ACC112 (cell line): ENCODE measurements around the gene HOXC10.

Experiments used
- H2AFZ ChIP-seq: fragments of 200-600 bp; sonication (generic); one replicate; pipeline ENCODE4 v1.6.0; 2017; ENCODE audit warnings: antibody characterized with exemption, low read length; ENCODE audit not compliant: unreplicated experiment
- H3K27ac ChIP-seq: fragments of 200-600 bp; sonication (generic); 2 replicates; pipeline ENCODE4 v1.5.1; 2014; ENCODE audit warnings: low read depth, mild to moderate bottlenecking, antibody characterized with exemption, low read length, moderate library complexity
- H3K27me3 ChIP-seq: fragments of 200-600 bp; sonication (generic); 2 replicates; pipeline ENCODE4 v1.6.1; 2014; ENCODE audit warnings: mild to moderate bottlenecking, antibody characterized with exemption, low read length, moderate library complexity, mixed read lengths; ENCODE audit not compliant: insufficient read depth
- H3K36me3 ChIP-seq: fragments of 200-600 bp; sonication (generic); 2 replicates; pipeline ENCODE4 v1.6.1; 2016; ENCODE audit warnings: mild to moderate bottlenecking, antibody characterized with exemption, low read length, moderate library complexity, mixed read lengths; ENCODE audit not compliant: insufficient read depth
- H3K4me1 ChIP-seq: fragments of 200-600 bp; sonication (generic); one replicate; pipeline ENCODE4 v1.6.1; 2016; ENCODE audit warnings: low read length, mixed read lengths; ENCODE audit not compliant: insufficient read depth, unreplicated experiment, control insufficient read depth
- H3K4me3 ChIP-seq: fragments of 200-600 bp; sonication (generic); 2 replicates; pipeline ENCODE4 v1.5.1; 2014; ENCODE audit warnings: mild to moderate bottlenecking, low read depth, low read length
- H3K79me2 ChIP-seq: fragments of 200-600 bp; sonication (generic); one replicate; pipeline ENCODE4 v1.6.0; 2016; ENCODE audit warnings: low read length; ENCODE audit not compliant: control insufficient read depth, unreplicated experiment, insufficient read depth

HOXC10 gene

DNA sequence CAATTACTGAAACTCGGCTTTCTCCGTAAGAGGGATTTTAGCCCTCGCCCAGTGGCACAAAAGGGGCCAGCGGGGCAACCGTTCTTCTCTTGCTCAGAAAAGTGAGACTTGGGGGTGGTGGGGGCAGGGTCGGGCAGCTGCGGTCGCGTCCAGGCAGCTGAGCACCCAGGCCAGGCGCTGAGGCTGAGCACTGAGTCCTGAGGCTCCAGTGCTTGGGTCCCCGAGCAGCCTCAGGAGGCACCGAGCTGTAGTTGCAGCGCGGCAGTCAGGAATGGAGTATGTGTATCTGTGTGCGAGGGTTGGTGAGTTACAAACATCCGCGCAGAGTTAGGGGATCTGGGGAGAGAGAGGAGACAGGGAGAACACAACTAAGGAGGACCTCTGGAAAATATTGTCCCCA is 39.2 kb downstream of the HOXC10 start:
- Histone ChIP-seq H3K27ac (no peak overlapping the region), H3K4me1 (peaks cover 3% of the 10 kb centered on the region), H3K27me3 (no peaks in the 10 kb centered on the region), H2AFZ (no peak overlapping the region), H3K36me3 (no peaks in the 10 kb centered on the region), H3K79me2 (no peaks in the 10 kb centered on the region), H3K4me3 (no peak overlapping the region)

DNA sequence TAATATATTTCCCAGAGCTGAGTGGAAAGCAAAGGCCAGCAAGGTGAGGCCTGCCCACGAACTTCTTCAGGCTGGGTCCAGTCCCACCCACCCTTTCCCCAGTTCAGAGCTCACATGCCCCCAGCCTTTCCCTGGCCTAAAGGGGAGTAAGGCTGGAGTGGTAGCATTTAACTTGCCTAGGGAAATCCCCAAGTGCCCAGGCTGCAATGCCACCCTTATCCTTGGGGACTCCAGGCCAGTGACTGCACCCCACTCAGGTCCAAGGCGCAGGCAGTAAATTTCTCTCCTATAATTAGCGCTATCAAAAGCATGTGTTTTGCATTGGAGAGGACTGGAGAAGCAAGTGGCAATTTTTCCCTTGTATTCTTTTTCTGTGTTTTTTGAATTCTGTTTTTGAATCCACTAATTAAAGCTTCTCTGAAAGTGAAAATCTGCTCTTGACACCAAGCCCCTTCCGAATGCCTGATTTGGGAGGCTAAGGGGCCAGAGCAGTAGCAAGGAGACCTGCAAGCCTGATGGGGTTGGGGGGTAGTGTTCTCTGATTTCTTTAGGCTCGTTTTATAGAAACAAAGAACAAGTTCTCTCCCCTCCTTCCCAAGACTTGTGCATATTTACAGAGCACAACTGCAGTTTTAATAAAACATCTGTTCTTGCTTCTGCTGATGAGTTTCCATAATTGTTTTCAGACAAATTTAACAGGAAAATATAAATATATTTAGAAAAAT is 39.8 kb downstream of the HOXC10 start:
- no peaks in the 10 kb centered on the region for H3K36me3 ChIP-seq
- H3K79me2 ChIP-seq = no peaks in the 10 kb centered on the region
- no peak overlapping the region for H2AFZ ChIP-seq
- H3K27ac ChIP-seq = no peak overlapping the region
- H3K4me1 ChIP-seq = peaks cover 3% of the 10 kb centered on the region
- H3K27me3 ChIP-seq = no peaks in the 10 kb centered on the region
- H3K4me3 ChIP-seq = no peak overlapping the region

DNA sequence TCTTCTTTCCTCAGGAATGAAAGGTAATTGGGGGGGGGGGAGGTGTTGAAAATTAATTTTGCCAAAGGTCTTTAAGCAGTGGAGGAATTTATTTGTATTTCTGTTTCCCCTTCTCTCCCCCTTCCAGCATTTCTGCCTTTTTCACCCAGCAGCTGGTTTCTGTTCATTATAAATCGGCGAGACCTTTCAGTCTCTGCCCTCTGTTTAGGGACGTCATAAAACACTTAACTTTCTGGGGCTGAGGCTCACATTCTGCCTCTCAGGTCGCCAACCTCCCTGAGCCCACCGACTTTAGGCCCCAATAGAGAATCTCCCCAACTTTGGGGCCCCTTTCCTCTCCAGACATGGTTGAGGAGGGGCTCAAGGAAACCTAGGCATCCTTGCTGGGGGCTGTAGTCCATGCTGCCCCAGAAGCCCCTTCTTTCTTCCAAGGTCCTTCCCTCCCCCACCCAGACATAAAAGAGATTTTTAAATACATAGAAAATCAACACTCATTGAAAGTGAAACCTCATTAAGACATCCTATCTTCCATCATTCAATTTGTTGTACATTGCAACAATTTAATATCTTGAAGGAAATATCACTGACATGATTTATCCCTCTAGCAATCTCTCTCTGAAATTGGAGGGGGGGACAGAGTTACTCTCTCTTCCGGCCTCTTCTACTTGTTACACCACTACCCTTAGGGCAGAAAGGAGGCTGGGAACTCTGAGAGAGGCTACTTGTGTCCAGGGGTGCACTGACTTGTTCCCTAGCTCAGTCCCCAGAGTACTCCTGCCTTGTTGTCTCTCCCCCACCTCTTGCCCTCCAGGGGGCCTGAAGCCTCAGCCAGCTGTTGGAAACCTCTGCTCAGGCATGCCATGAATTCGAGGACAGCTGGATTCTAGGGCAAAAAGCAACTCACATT is 40.8 kb downstream of the HOXC10 start:
- Histone ChIP-seq H3K27ac (no peak overlapping the region), H2AFZ (no peak overlapping the region), H3K27me3 (no peaks in the 10 kb centered on the region), H3K79me2 (no peaks in the 10 kb centered on the region), H3K4me3 (no peak overlapping the region), H3K36me3 (no peaks in the 10 kb centered on the region), H3K4me1 (peaks cover 4% of the 10 kb centered on the region)

DNA sequence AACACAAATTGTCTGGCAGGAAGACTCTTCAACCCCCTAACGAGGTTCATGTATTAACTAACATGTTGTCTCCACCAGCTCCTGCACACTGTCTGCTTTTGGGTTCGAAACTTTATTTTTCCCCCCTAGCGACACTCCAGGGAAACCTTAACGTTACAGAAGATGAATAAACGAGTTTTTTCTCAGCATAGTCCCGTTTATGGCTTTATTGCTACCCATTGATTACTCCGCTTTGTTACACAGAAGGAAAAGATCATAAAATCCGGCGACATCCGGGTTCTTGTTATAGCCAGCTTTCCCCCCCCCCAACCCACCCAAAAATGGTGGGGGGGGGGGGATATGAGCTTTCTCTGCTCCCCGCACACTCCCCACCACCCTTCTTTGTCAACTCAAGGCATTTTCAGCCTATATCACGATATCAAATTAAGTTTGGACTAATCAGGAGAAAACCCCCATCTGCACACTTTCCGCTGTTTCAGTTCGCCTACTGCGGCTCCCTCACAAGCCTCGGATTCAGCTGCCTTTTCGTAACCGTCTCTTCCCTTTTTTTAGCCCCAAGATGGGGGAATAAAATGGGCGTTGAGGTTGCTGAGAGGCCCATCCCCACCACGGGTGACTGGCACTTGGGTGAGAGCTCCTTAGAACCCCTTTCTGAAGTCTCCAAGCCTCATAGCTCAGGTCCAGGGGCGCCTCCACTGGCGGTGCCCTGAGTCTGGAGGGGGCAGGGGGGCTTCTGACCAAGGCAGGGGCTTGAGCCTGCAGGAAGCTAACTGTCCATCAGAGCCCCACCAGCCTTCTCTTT is 41.9 kb downstream of the HOXC10 start:
- H3K36me3 ChIP-seq = no peaks in the 10 kb centered on the region
- no peaks in the 10 kb centered on the region for H3K79me2 ChIP-seq
- H3K4me1 ChIP-seq = peaks cover 11% of the 10 kb centered on the region
- no peak overlapping the region for H2AFZ ChIP-seq
- no peaks in the 10 kb centered on the region for H3K27me3 ChIP-seq
- H3K27ac ChIP-seq = no peak overlapping the region
- no peak overlapping the region for H3K4me3 ChIP-seq

DNA sequence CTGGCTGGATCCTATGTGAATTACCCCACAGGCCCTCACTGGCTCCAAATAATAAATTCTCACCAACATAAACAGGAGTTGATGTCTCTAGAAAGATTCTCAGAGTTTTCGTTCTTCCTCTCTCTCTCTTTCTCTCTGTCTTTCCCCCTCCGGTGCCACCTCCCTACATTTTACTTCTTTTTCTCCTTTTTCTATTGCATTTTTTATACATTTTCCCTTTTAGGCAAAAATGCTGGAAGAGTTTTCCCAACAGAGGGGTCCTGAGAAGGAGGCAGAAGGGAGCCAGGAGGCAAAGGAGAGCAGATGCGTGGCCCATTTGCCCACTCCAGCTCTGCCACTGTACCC is 42.5 kb downstream of the HOXC10 start:
- no peak overlapping the region for H3K27ac ChIP-seq
- no peaks in the 10 kb centered on the region for H3K79me2 ChIP-seq
- no peak overlapping the region for H3K4me3 ChIP-seq
- H2AFZ ChIP-seq = no peak overlapping the region
- H3K36me3 ChIP-seq = no peaks in the 10 kb centered on the region
- H3K4me1 ChIP-seq = peaks cover 11% of the 10 kb centered on the region
- no peaks in the 10 kb centered on the region for H3K27me3 ChIP-seq

DNA sequence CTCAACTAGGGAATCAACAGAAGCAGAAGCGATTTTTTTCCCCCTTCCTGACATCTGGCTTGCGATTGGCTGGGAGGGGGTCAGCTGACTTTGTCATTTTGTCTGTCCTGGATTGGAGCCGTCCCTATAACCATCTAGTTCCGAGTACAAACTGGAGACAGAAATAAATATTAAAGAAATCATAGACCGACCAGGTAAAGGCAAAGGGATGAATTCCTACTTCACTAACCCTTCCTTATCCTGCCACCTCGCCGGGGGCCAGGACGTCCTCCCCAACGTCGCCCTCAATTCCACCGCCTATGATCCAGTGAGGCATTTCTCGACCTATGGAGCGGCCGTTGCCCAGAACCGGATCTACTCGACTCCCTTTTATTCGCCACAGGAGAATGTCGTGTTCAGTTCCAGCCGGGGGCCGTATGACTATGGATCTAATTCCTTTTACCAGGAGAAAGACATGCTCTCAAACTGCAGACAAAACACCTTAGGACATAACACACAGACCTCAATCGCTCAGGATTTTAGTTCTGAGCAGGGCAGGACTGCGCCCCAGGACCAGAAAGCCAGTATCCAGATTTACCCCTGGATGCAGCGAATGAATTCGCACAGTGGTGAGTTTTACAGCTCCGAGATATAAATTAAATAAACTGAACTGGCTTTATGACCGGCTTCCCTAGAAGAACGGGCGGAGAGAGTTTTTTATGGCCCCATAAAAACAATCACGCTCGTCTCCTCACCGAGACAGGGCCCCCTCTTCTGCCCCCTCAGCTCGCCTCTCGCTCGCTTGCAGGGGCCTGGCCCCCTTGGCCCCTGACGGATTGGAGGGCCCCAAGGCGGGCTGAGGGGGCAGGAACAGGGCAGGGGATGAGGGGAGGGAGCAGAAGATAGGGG is 43.6 kb downstream of the HOXC10 start, which contains the start of gene HOXC6:
TSS of gene HOXC6 (plus strand) at position 127 of the 888 bp plus-strand sequence. CDS start at position 209, 82 bp downstream.
- Histone ChIP-seq H3K36me3 (no peaks in the 10 kb centered on the region), H3K4me1 (peaks cover 11% of the 10 kb centered on the region), H2AFZ (peak within 1 kb of the TSS; percentile 98), H3K27ac (peak within 1 kb of the TSS; percentile 32; the same call in 1 of the 2 replicates), H3K4me3 (peak within 1 kb of the TSS; percentile 91), H3K79me2 (no peaks in the 10 kb centered on the region), H3K27me3 (no peaks in the 10 kb centered on the region)

DNA sequence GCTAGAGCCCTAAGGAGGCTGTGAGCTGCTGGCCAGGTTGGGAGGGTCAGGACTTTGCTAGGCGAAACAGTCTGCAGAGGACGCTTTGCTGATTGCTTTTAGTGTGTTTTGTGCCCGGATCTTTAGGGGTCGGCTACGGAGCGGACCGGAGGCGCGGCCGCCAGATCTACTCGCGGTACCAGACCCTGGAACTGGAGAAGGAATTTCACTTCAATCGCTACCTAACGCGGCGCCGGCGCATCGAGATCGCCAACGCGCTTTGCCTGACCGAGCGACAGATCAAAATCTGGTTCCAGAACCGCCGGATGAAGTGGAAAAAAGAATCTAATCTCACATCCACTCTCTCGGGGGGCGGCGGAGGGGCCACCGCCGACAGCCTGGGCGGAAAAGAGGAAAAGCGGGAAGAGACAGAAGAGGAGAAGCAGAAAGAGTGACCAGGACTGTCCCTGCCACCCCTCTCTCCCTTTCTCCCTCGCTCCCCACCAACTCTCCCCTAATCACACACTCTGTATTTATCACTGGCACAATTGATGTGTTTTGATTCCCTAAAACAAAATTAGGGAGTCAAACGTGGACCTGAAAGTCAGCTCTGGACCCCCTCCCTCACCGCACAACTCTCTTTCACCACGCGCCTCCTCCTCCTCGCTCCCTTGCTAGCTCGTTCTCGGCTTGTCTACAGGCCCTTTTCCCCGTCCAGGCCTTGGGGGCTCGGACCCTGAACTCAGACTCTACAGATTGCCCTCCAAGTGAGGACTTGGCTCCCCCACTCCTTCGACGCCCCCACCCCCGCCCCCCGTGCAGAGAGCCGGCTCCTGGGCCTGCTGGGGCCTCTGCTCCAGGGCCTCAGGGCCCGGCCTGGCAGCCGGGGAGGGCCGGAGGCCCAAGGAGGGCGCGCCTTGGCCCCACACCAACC is 44.8 kb downstream of the HOXC10 start:
- H3K79me2 ChIP-seq = no peaks in the 10 kb centered on the region

DNA sequence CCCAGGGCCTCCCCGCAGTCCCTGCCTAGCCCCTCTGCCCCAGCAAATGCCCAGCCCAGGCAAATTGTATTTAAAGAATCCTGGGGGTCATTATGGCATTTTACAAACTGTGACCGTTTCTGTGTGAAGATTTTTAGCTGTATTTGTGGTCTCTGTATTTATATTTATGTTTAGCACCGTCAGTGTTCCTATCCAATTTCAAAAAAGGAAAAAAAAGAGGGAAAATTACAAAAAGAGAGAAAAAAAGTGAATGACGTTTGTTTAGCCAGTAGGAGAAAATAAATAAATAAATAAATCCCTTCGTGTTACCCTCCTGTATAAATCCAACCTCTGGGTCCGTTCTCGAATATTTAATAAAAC is 45.5 kb downstream of the HOXC10 start:
- Histone ChIP-seq H3K79me2 (no peaks in the 10 kb centered on the region), H2AFZ (no peak overlapping the region), H3K4me3 (no peak overlapping the region), H3K36me3 (no peaks in the 10 kb centered on the region), H3K4me1 (peaks cover 14% of the 10 kb centered on the region), H3K27me3 (no peaks in the 10 kb centered on the region), H3K27ac (no peak overlapping the region)

More for the DNA sequence above, 44.8 kb downstream of the HOXC10 start:
- Histone ChIP-seq H3K4me3 (no peak overlapping the region), H3K27ac (no peak overlapping the region), H3K4me1 (peaks cover 14% of the 10 kb centered on the region), H3K36me3 (no peaks in the 10 kb centered on the region), H2AFZ (no peak overlapping the region), H3K27me3 (no peaks in the 10 kb centered on the region)

DNA sequence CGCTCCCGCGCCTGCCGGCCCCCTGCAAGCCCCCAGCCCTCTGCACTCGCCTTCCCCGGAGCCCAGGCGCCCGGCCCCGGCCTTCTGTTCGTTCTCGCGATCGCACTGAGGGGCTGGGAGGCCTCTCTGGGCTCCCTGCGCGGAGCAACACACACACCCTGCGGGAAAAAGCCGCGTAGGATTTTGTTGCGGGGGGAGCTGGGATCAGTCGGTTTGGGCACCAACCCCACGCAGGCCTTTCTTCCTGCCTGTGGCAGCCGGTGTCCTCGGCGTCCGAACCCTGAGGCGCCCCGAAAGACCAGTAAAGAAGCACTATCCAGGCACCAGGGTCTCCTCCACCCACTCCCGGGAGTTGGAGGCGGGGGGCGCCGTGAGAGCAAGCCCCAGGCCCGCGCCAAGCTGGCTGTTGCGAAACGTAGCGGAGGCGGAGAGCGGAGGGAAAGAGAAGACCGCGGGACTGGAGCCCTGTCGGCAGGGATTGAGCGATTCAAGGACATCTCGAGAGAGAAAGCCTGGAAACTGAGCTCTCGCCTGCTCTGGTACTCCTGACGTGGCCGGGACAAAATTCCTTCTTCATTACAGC is 46.0 kb downstream of the HOXC10 start:
- no peaks in the 10 kb centered on the region for H3K79me2 ChIP-seq
- no peaks in the 10 kb centered on the region for H3K36me3 ChIP-seq
- peaks cover 11% of the 10 kb centered on the region for H3K4me1 ChIP-seq
- H2AFZ ChIP-seq = peak overlapping the region; percentile 72
- peak overlapping the region; percentile 71 for H3K4me3 ChIP-seq
- no peaks in the 10 kb centered on the region for H3K27me3 ChIP-seq
- H3K27ac ChIP-seq = peak overlapping the region; percentile 36
